Panc1 (cell line): ENCODE measurements around the gene MAST4.

Experiments used
- CTCF ChIP-seq: fragments of 450-650 bp; IDR thresholded peaks from 2 replicates; pipeline ENCODE4 v1.5.1; 2017; ENCODE audit warnings: mild to moderate bottlenecking
- POLR2AphosphoS5 ChIP-seq: IDR thresholded peaks from 2 replicates; pipeline ENCODE4 v1.6.1; 2012; ENCODE audit warnings: mild to moderate bottlenecking, low read depth, low read length, moderate library complexity
- REST ChIP-seq, 2 experiments: IDR thresholded peaks; 2 replicates each; pipeline ENCODE4 v1.6.1; 2011 to 2012; ENCODE audit warnings: low read depth in 2 of 2, control low read depth in 1 of 2, low read length in 1 of 2, mild to moderate bottlenecking in 1 of 2, moderate library complexity in 1 of 2; ENCODE audit not compliant: insufficient read depth in 1 of 2
- SIN3A ChIP-seq: IDR thresholded peaks from 2 replicates; pipeline ENCODE4 v1.6.1; 2012; ENCODE audit warnings: low read depth, mild to moderate bottlenecking, low read length, moderate library complexity, borderline replicate concordance; ENCODE audit not compliant: insufficient read depth

GRCh38 chr5:66793049-66793448, 196.9 kb downstream of the MAST4 start:
- TF ChIP-seq SIN3A, result no peak
- no peak for TF ChIP-seq CTCF
- TF ChIP-seq POLR2AphosphoS5, result no peak
- no peak for TF ChIP-seq REST (IDR thresholded peaks at IDR 0.05; ENCODE audit: insufficient read depth in 1 of 2, low read depth in 2 of 2, low read length in 1 of 2)
